ENCODE results near the gene PKNOX2. TPM values are rescaled to one million over a fixed set of nuclear protein-coding genes. Genes with fewer than 3 reads are reported as not detected.

Gene PKNOX2
- total and polyA plus RNA-seq, 2 of the 8 experiments (the other 6 are each of a cell fraction or from before 2014, with no cell fraction given), result 2.0 TPM

GRCh38 chr11:125360066-125360465 lies 195.5 kb downstream of the PKNOX2 start:
- Histone ChIP-seq H3K4ac (replicated peaks; ENCODE audit: insufficient read length, low read depth, low read length) (no peak overlapping the region), H2BK5ac (ENCODE audit: low read depth, low read length) (no peak overlapping the region), H3K23me2 (ENCODE audit: low read depth, low read length) (no peaks in the 10 kb centered on the region), H2AFZ (ENCODE audit: low read length) (no peak overlapping the region), H2BK20ac (ENCODE audit: low read length) (no peak overlapping the region), H3K56ac (replicated peaks; ENCODE audit: insufficient read length, low read depth, low read length) (no peak overlapping the region), H2BK120ac (replicated peaks; ENCODE audit: low read depth, low read length) (no peak overlapping the region), H3K4me1 (replicated peaks in 1 of 4; ENCODE audit: control insufficient read depth in 3 of 4, insufficient read depth in 4 of 4, low read length in 3 of 4) (peaks cover 0 to 2% (median 0%) of the 10 kb centered on the region in 4 experiments; a peak in 1 of 7 replicates), H3K27ac (ENCODE audit: low read depth, low read length) (no peak overlapping the region), H3K79me1 (ENCODE audit: low read depth, low read length) (no peaks in the 10 kb centered on the region), H3K9ac (replicated peaks in 1 of 4; ENCODE audit: extremely low read depth in 1 of 4, low read depth in 3 of 4, low read length in 3 of 4) (no peak overlapping the region), H3K9me3 (ENCODE audit: insufficient read depth in 2 of 2, low read depth in 1 of 2, low read length in 1 of 2) (no peaks in the 10 kb centered on the region), H3K4me2 (ENCODE audit: insufficient read depth in 1 of 2, low read depth in 2 of 2, low read length in 2 of 2) (no peak overlapping the region), H3K14ac (ENCODE audit: insufficient read length) (no peak overlapping the region), H2BK15ac (ENCODE audit: low read length) (no peak overlapping the region), H2AK5ac (ENCODE audit: low read depth, low read length) (no peak overlapping the region), H3K18ac (ENCODE audit: extremely low read depth, low read length) (no peak overlapping the region), H4K8ac (ENCODE audit: extremely low read depth, insufficient read depth, low read length) (no peak overlapping the region), H3K36me3 (ENCODE audit: control insufficient read depth in 2 of 4, insufficient read depth in 4 of 4, low read length in 3 of 4) (no peaks in the 10 kb centered on the region), H4K91ac (replicated peaks; ENCODE audit: insufficient read length, low read length) (no peak overlapping the region), H3K27me3 (replicated peaks in 1 of 4; ENCODE audit: control insufficient read depth in 3 of 4, extremely low read depth in 1 of 4, insufficient read depth in 3 of 4, low read length in 3 of 4) (no peaks in the 10 kb centered on the region), H4K20me1 (replicated peaks in 1 of 2; ENCODE audit: control insufficient read depth in 1 of 2, insufficient read depth in 2 of 2, low read length in 2 of 2) (no peaks in the 10 kb centered on the region), H3K23ac (ENCODE audit: insufficient read length) (no peak overlapping the region), H3K4me3 (ENCODE audit: extremely low read depth in 1 of 4, insufficient read depth in 2 of 4, low read depth in 3 of 4, low read length in 4 of 4) (no peak overlapping the region), H3K79me2 (ENCODE audit: control insufficient read depth in 1 of 2, insufficient read depth in 2 of 2, low read length in 2 of 2) (no peaks in the 10 kb centered on the region), H2BK12ac (ENCODE audit: low read depth, low read length) (no peak overlapping the region), H4K5ac (ENCODE audit: insufficient read length, low read depth, low read length) (no peak overlapping the region)
- ChIA-PET CTCF (ENCODE audit: partially characterized antibody) (interaction anchor here (0.8 to 25.6 kb wide), 11 partner anchors 10 to 277 kb away, joined by 3 to 486 read pairs (median 8); no protein-coding TSS in a partner anchor), POLR2A (ENCODE audit: partially characterized antibody) (interaction anchor here (0.7 kb wide), 1 partner anchor 44 kb away, joined by 3 read pairs; no protein-coding TSS in a partner anchor)
- TF ChIP-seq TAF1 (IDR thresholded peaks at IDR 0.05; ENCODE audit: low read depth, low read length) (no peak), BACH1 (IDR thresholded peaks at IDR 0.05; ENCODE audit: low read length) (no peak), CHD1 (IDR thresholded peaks at IDR 0.05; ENCODE audit: low read depth, low read length) (no peak), CEBPB (IDR thresholded peaks at IDR 0.05; ENCODE audit: low read depth, low read length) (no peak), CTCF (IDR thresholded peaks at IDR 0.05; ENCODE audit: control extremely low read depth in 1 of 3, insufficient read depth in 1 of 3, low read depth in 1 of 3, low read length in 3 of 3) (no peak), EZH2 (IDR thresholded peaks at IDR 0.05; ENCODE audit: low read depth, low read length, severe bottlenecking) (no peak), E2F6 (IDR thresholded peaks at IDR 0.05) (no peak), SUZ12 (IDR thresholded peaks at IDR 0.05; ENCODE audit: low read length) (no peak)
- DNase-seq (ENCODE audit: low read depth in 1 of 2, low spot score in 2 of 2), result no peak
- FAIRE-seq, result no peak
- 74% methylated on average over 4 of the region's 7 CpGs; no CpG with 5 or more reads in 1 of the 2 experiments for WGBS, 2 experiments (ENCODE audit: extremely low coverage in 1 of 2, insufficient coverage in 1 of 2, insufficient read length in 1 of 2, insufficient replicate concordance in 2 of 2, low coverage in 1 of 2, low lambda C conversion rate in 2 of 2, missing lambda C conversion rate in 1 of 2)

Measured in H1 (cell line).